ENCODE measurements around the gene DIS3L2.

- TF ChIP-seq RAD21 (IDR thresholded peaks at IDR 0.05; ENCODE audit: low read length), result no peak
- no peak for TF ChIP-seq POLR2A (IDR thresholded peaks at IDR 0.05; ENCODE audit: low read depth, low read length)
- no peak for TF ChIP-seq CTCF (conservative IDR thresholded peaks at IDR 0.05; ENCODE audit: low read depth, low read length)
- no peak for TF ChIP-seq MXI1 (IDR thresholded peaks at IDR 0.05; ENCODE audit: borderline replicate concordance, low read depth, low read length)
- no peak for TF ChIP-seq MAZ (IDR thresholded peaks at IDR 0.05; ENCODE audit: borderline replicate concordance, low read depth, low read length)
- TF ChIP-seq CEBPB (IDR thresholded peaks at IDR 0.05; ENCODE audit: low read depth, low read length), result no peak
- no peak for TF ChIP-seq ELK1 (IDR thresholded peaks at IDR 0.05; ENCODE audit: borderline replicate concordance, low read depth, low read length)
- TF ChIP-seq RCOR1 (IDR thresholded peaks at IDR 0.05; ENCODE audit: insufficient replicate concordance, low read length), result no peak
- no peak for TF ChIP-seq BHLHE40 (IDR thresholded peaks at IDR 0.05; ENCODE audit: low read depth, low read length)
These were observed 3.4 kb upstream of the DIS3L2 start for GRCh38 chr2:231957913-231958763.
